Measurements from ENCODE around the gene MAD1L1.

GRCh38 chr7:1910827-1911226, 321.9 kb downstream of the MAD1L1 start:
- TF ChIP-seq CTCF (IDR thresholded peaks at IDR 0.05) (no peak), POLR2A (IDR thresholded peaks at IDR 0.05) (no peak)
